BLaER1 (cell line): ENCODE measurements around the gene ELANE.

Experiments used
- H3K27ac ChIP-seq: shearing (Covaris generic); formaldehyde crosslinking; 2 replicates; pipeline ENCODE4 v1.8.1; 2022
- H3K27me3 ChIP-seq: shearing (Covaris generic); formaldehyde crosslinking; 2 replicates; pipeline ENCODE4 v1.8.1; 2022
- H3K36me3 ChIP-seq: shearing (Covaris generic); formaldehyde crosslinking; 2 replicates; pipeline ENCODE4 v1.8.1; 2022
- H3K4me1 ChIP-seq: shearing (Covaris generic); formaldehyde crosslinking; 2 replicates; pipeline ENCODE4 v1.8.1; 2022
- H3K4me2 ChIP-seq: shearing (Covaris generic); formaldehyde crosslinking; 2 replicates; pipeline ENCODE4 v1.8.1; 2022
- H3K4me3 ChIP-seq: shearing (Covaris generic); formaldehyde crosslinking; 2 replicates; pipeline ENCODE4 v1.8.1; 2022
- H3K9ac ChIP-seq: shearing (Covaris generic); formaldehyde crosslinking; 2 replicates; pipeline ENCODE4 v1.8.1; 2022
- H3K9me3 ChIP-seq: shearing (Covaris generic); formaldehyde crosslinking; 2 replicates; pipeline ENCODE4 v1.8.1; 2022
- H4K20me1 ChIP-seq: shearing (Covaris generic); formaldehyde crosslinking; 2 replicates; pipeline ENCODE4 v1.8.1; 2022
- Cebpa-rat ChIP-seq: shearing (Covaris generic); IDR thresholded peaks from 2 replicates; pipeline ENCODE4 v1.8.1; 2022

Gene ELANE

DNA sequence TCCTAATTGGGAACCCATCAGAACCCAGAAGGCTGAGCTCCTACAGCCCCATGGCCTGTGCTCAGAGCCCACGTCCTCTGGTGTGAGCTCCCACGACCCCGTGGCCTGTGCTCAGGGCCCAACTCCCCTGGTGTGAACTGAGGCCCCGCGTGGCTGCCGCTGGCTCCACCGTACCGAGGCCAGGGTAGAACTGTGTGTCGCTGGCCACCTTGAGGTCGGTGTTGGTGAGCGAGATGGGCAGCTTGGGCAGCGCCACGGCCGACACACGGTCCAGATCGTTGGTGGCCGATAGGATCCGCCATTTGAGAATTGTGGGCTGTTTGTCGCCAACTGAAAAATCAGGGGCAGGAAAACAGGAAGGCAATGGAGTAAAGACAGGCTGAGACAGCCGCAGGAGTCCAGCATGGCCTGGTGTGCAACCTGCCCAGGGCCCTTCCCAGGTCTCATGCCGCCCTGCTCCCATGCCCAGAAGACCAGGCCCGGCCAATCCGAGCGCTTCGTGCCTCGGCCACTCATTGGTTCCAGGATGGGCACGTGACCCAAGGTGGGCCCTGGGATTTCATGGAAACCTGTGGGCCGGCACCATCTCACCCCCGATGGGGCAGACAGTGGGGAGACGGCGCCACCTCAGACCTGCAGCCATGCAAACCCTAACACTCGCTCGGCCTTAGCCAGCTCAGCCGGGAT is 29.4 kb downstream of the ELANE start:
- Histone ChIP-seq H3K36me3 (peaks cover 84% of the 10 kb centered on the region), H3K4me3 (no peak overlapping the region), H3K9ac (no peak overlapping the region), H3K27ac (no peak overlapping the region), H4K20me1 (peaks cover 39% of the 10 kb centered on the region), H3K9me3 (no peaks in the 10 kb centered on the region), H3K27me3 (no peaks in the 10 kb centered on the region), H3K4me1 (no peaks in the 10 kb centered on the region), H3K4me2 (no peak overlapping the region)
- no peak for TF ChIP-seq Cebpa-rat

DNA sequence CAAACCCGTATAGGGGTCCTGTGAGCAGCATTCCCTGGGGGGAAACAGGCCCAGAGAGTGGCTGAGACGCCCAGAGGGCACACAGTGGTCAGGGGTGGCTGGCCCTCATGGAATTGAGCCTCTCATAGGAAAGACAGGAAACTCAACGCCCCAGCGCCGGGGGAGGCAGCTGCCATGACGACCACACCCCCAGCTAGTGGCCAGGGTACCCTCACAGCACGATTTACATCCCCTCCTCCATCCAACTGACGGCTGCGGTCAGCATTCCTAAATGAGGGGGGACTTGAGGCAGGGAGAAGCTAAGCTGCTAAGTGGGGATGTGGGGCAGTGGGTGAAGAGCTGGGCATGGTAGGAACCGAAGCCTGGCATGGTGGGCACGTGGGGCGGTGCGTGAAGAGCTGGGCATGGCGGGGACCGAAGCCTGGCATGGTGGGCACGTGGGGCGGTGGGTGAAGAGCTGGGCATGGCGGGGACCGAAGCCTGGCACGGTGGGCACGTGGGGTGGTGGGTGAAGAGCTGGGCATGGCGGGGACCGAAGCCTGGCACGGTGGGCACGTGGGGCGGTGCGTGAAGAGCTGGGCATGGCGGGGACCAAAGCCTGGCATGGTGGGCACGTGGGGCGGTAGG is 30.9 kb downstream of the ELANE start:
- TF ChIP-seq Cebpa-rat: no peak
- Histone ChIP-seq H3K36me3 (peaks cover 90% of the 10 kb centered on the region), H3K27ac (no peak overlapping the region), H3K4me1 (no peaks in the 10 kb centered on the region), H4K20me1 (peaks cover 42% of the 10 kb centered on the region), H3K27me3 (no peaks in the 10 kb centered on the region), H3K9me3 (no peaks in the 10 kb centered on the region), H3K4me3 (no peak overlapping the region), H3K4me2 (no peak overlapping the region), H3K9ac (no peak overlapping the region)

- H3K9me3 ChIP-seq: no peaks in the 10 kb centered on the region
- H3K27ac ChIP-seq: no peak overlapping the region
- no peaks in the 10 kb centered on the region for H3K4me1 ChIP-seq
- H3K4me2 ChIP-seq: no peak overlapping the region
- H3K27me3 ChIP-seq: no peaks in the 10 kb centered on the region
- H3K4me3 ChIP-seq: no peak overlapping the region
- H4K20me1 ChIP-seq: peaks cover 47% of the 10 kb centered on the region
- H3K9ac ChIP-seq: no peak overlapping the region
- H3K36me3 ChIP-seq: peaks cover 97% of the 10 kb centered on the region
- no peak for TF ChIP-seq Cebpa-rat
Measured at GRCh38 chr19:883661-884211, 31.6 kb downstream of the ELANE start.

- Histone ChIP-seq H3K9ac (no peak overlapping the region; the same call in 1 of the 2 replicates), H3K9me3 (no peaks in the 10 kb centered on the region), H3K27me3 (no peaks in the 10 kb centered on the region), H3K4me1 (no peaks in the 10 kb centered on the region), H4K20me1 (peaks cover 56% of the 10 kb centered on the region), H3K4me3 (no peak overlapping the region), H3K27ac (no peak overlapping the region), H3K4me2 (no peak overlapping the region), H3K36me3 (peaks cover 100% of the 10 kb centered on the region)
- TF ChIP-seq Cebpa-rat: no peak
Measured at GRCh38 chr19:884420-885211, 32.5 kb downstream of the ELANE start.

DNA sequence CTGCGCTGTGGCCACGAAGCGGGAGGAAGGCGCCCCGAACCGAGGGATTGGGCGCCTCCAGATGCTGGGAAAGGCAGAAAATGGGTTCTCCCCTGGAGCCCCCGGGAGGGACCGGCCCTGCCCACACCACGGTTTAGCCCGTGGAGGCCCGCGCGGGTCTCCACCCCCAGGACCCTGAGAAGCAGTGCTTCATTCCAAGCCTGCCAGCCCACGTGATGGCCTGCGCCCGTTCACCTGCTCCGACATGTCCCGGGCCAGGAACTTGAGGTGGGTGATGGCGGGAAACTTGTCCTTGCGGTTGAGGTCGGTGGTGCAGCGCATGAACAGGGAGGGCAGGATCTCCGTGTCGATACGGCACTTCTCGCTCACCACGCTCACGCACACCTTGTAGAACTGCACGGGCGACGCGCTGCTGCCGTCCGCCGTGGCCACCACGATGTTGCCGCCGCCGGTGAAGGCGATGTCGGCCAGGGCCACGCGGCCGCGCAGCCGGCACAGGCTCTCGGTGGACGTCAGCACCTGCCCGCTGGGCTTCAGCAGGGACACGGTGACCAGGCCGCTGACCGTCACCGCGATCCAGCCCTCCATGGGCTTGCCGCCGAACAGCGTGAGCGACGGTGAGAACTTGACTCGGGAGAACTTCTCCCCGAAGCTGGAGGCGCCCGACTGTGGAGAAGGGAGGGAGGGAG is 33.6 kb downstream of the ELANE start:
- no peak for TF ChIP-seq Cebpa-rat
- Histone ChIP-seq H3K4me3 (no peak overlapping the region), H3K4me1 (no peaks in the 10 kb centered on the region), H3K9ac (no peak overlapping the region), H3K27ac (no peak overlapping the region), H3K9me3 (no peaks in the 10 kb centered on the region), H3K36me3 (peaks cover 100% of the 10 kb centered on the region), H4K20me1 (peaks cover 66% of the 10 kb centered on the region; the same call in 1 of the 2 replicates), H3K4me2 (no peak overlapping the region), H3K27me3 (no peaks in the 10 kb centered on the region)

DNA sequence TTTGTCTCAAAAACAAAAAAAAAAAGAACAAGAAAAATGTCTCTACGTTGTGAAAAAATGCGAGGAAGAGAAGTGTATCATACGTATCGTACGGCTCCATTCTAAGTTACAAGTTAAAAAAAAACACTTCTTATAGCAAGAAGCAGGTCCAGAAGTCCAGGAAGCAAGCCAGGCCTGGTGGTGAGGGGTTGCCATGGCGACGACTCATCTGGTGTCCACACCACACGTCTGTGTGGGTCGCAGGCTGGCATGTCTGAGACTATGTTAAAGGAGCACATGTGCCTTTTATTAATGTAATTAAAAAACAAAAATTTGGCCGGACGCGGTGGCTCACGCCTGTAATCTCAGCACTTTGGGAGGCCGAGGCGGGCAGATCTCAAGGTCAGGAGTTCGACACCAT is 35.0 kb downstream of the ELANE start:
- H3K36me3 ChIP-seq: peaks cover 93% of the 10 kb centered on the region
- TF ChIP-seq Cebpa-rat: no peak
- H3K4me1 ChIP-seq: peaks cover 4% of the 10 kb centered on the region; the same call in 1 of the 2 replicates

GRCh38 chr19:887599-887998 is 35.5 kb downstream of the ELANE start:
- no peak for TF ChIP-seq Cebpa-rat
- H3K9me3 ChIP-seq: no peaks in the 10 kb centered on the region
- no peak overlapping the region for H3K4me3 ChIP-seq
- H3K4me1 ChIP-seq: peaks cover 5% of the 10 kb centered on the region; the same call in 1 of the 2 replicates
- H3K4me2 ChIP-seq: no peak overlapping the region
- no peak overlapping the region for H3K9ac ChIP-seq
- H3K36me3 ChIP-seq: peaks cover 88% of the 10 kb centered on the region
- no peak overlapping the region for H3K27ac ChIP-seq
- no peaks in the 10 kb centered on the region for H3K27me3 ChIP-seq
- H4K20me1 ChIP-seq: peaks cover 66% of the 10 kb centered on the region

More for the DNA sequence above, 35.0 kb downstream of the ELANE start:
- no peak overlapping the region for H3K9ac ChIP-seq
- H3K27ac ChIP-seq: no peak overlapping the region
- no peaks in the 10 kb centered on the region for H3K27me3 ChIP-seq
- H3K4me2 ChIP-seq: no peak overlapping the region
- H3K4me3 ChIP-seq: no peak overlapping the region
- H4K20me1 ChIP-seq: peaks cover 66% of the 10 kb centered on the region
- H3K9me3 ChIP-seq: no peaks in the 10 kb centered on the region

- no peak overlapping the region for H3K4me2 ChIP-seq
- H3K9me3 ChIP-seq: no peaks in the 10 kb centered on the region
- H4K20me1 ChIP-seq: peaks cover 66% of the 10 kb centered on the region
- H3K36me3 ChIP-seq: peaks cover 76% of the 10 kb centered on the region
- H3K4me1 ChIP-seq: peaks cover 10% of the 10 kb centered on the region
- no peaks in the 10 kb centered on the region for H3K27me3 ChIP-seq
- H3K4me3 ChIP-seq: no peak overlapping the region
- TF ChIP-seq Cebpa-rat: no peak
- H3K9ac ChIP-seq: no peak overlapping the region
- H3K27ac ChIP-seq: no peak overlapping the region
Measured at GRCh38 chr19:888581-889385, 36.7 kb downstream of the ELANE start.
